ENCODE measurements around the gene NUP98.

Gene NUP98

GRCh38 chr11:3665336-3666022 is 131.9 kb downstream of the NUP98 start:
- peaks cover 5% of the 10 kb centered on the region for H3K4me1 Mint-ChIP-seq
- no peak for DNase-seq
- H3K27ac Mint-ChIP-seq = no peak overlapping the region
- no peak overlapping the region for H3K4me3 Mint-ChIP-seq
- peaks cover 59% of the 10 kb centered on the region for H3K36me3 Mint-ChIP-seq (ENCODE audit: low read depth)
- no peaks in the 10 kb centered on the region for H3K27me3 Mint-ChIP-seq (ENCODE audit: low read depth, poor library complexity)
- TF ChIP-seq CTCF (IDR thresholded peaks at IDR 0.05) = no peak
- no peaks in the 10 kb centered on the region for H3K9me3 Mint-ChIP-seq

DNA sequence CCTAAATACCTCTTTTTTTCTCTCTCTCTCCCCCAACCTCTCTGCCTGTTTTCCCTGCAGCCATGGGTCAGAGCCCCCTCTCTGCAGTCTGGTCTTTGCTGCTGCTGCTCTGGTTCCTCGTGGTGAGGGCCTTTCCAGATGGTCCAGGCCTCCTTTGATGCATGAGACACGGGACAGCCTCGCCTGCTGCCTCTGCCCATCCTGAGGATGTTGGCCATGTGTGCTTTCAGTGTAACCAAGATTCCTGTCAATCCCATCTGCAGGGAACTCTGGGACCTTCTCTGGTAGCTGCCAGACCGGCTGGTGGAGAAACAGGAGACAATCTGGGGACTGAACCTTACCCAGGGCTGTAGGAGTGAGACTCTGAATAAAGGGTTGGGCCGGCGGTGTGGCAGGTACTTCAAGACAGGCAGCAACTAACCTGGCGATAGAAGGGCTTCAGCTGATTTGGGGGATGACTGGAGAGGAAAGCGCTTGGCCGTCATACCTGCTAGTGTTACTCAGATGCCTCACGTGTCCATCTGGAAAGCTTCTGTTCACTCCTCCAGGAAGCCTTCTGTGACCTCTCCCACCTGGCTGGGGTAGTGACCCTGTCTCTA is 133.2 kb downstream of the NUP98 start:
- TF ChIP-seq CTCF (IDR thresholded peaks at IDR 0.05) = no peak
- H3K4me1 Mint-ChIP-seq = no peaks in the 10 kb centered on the region
- H3K27ac Mint-ChIP-seq = no peak overlapping the region
- H3K4me3 Mint-ChIP-seq = no peak overlapping the region
- no peaks in the 10 kb centered on the region for H3K9me3 Mint-ChIP-seq
- peaks cover 47% of the 10 kb centered on the region for H3K36me3 Mint-ChIP-seq (ENCODE audit: low read depth)
- no peaks in the 10 kb centered on the region for H3K27me3 Mint-ChIP-seq (ENCODE audit: low read depth, poor library complexity)
- no peak for DNase-seq

DNA sequence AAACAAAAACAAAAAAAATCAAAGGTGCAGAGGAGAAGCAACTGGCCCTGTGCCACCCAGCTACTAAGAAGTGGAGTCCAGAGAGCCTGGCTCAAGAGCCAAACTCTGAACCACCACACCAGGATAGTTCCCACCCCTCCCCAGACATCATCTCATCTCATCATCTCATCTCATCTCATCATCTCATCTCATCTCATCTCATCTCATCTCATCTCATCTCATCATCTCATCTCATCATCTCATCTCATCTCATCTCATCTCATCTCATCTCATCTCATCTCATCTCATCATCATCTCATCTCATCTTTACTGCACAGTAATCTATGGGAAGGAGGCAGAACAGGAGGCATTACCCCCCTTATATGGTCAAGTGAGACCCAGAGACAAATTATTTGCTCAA is 134.5 kb downstream of the NUP98 start:
- H3K4me1 Mint-ChIP-seq = no peaks in the 10 kb centered on the region
- H3K36me3 Mint-ChIP-seq (ENCODE audit: low read depth) = peaks cover 35% of the 10 kb centered on the region
- no peaks in the 10 kb centered on the region for H3K27me3 Mint-ChIP-seq (ENCODE audit: low read depth, poor library complexity)
- DNase-seq = no peak
- H3K4me3 Mint-ChIP-seq = no peak overlapping the region
- H3K9me3 Mint-ChIP-seq = peaks cover 7% of the 10 kb centered on the region
- TF ChIP-seq CTCF (IDR thresholded peaks at IDR 0.05) = no peak
- H3K27ac Mint-ChIP-seq = no peak overlapping the region

DNA sequence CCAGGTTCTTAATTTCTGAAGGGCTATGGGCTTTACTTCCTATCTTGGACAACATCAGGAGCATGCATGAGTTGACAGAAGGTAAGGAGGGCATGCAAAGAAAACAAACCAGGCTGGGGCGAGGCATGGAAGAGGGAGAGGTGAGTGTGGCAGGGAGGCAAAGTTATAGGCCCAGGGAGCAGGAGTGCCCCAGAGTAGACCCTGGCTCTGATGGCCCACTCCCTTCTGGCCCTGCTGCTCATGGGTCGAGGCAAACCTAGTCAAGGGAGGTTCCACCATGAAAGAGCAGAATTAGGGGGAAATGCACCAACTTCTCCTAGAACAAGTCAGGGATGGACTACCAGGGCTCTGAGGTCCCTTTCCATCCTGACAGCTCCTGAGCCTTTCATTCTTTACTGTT is 136.4 kb downstream of the NUP98 start:
- H3K4me1 Mint-ChIP-seq = no peaks in the 10 kb centered on the region
- H3K36me3 Mint-ChIP-seq (ENCODE audit: low read depth) = peaks cover 23% of the 10 kb centered on the region
- no peak for DNase-seq
- TF ChIP-seq CTCF (IDR thresholded peaks at IDR 0.05) = no peak
- H3K9me3 Mint-ChIP-seq = peaks cover 7% of the 10 kb centered on the region
- H3K27ac Mint-ChIP-seq = no peak overlapping the region
- peaks cover 2% of the 10 kb centered on the region for H3K27me3 Mint-ChIP-seq (ENCODE audit: low read depth, poor library complexity)
- no peak overlapping the region for H3K4me3 Mint-ChIP-seq

GRCh38 chr11:3659595-3660515 is 137.5 kb downstream of the NUP98 start:
- Mint-ChIP-seq H3K9me3 (peaks cover 7% of the 10 kb centered on the region), H3K4me3 (no peak overlapping the region), H3K4me1 (no peaks in the 10 kb centered on the region), H3K27ac (no peak overlapping the region), H3K27me3 (ENCODE audit: low read depth, poor library complexity) (peaks cover 5% of the 10 kb centered on the region), H3K36me3 (ENCODE audit: low read depth) (peaks cover 12% of the 10 kb centered on the region)
- no peak for TF ChIP-seq CTCF (IDR thresholded peaks at IDR 0.05)
- no peak for DNase-seq
